H1 (cell line): ENCODE results near the gene NFIA. TPM values are rescaled to one million over a fixed set of nuclear protein-coding genes. Genes with fewer than 3 reads are reported as not detected.

Source experiments
- BCL11A ChIP-seq, 2 experiments: IDR thresholded peaks; one replicate each; pipeline ENCODE4 v1.6.1; 2011; ENCODE audit warnings: low read depth in 2 of 2, low read length in 2 of 2, mild to moderate bottlenecking in 2 of 2
- CBX5 ChIP-seq: fragments of 300-800, 300-1000 bp; sonication (generic); IDR thresholded peaks from 2 replicates; pipeline ENCODE4 v1.7.1; 2016; ENCODE audit warnings: antibody characterized with exemption, low read length, low read depth
- EP300 ChIP-seq, 2 experiments: IDR thresholded peaks; 1 replicate in 1 of 2; 2 replicates in 1 of 2; pipeline ENCODE4 v1.6.1; 2011 to 2012; ENCODE audit warnings: low read depth in 2 of 2, low read length in 2 of 2, mild to moderate bottlenecking in 2 of 2, borderline replicate concordance in 1 of 2, inconsistent platforms in 1 of 2, moderate library complexity in 1 of 2
- GABPA ChIP-seq: IDR thresholded peaks from 2 replicates; pipeline ENCODE4 v1.6.1; 2011; ENCODE audit warnings: mild to moderate bottlenecking, low read length, moderate library complexity, borderline replicate concordance; ENCODE audit not compliant: insufficient read depth
- GTF2F1 ChIP-seq: IDR thresholded peaks from 2 replicates; pipeline ENCODE4 v1.6.1; 2012; ENCODE audit warnings: low read depth, low read length, improper control_type of control experiment, borderline replicate concordance
- HDAC2 ChIP-seq, 2 experiments: fragments of 300-600 bp in 1 of 2; sonication (generic) in 1 of 2; IDR thresholded peaks; 2 replicates each; pipeline ENCODE4 v1.6.1; 2011 to 2012; ENCODE audit warnings: low read depth in 2 of 2, low read length in 2 of 2, mild to moderate bottlenecking in 2 of 2, moderate library complexity in 2 of 2, borderline replicate concordance in 1 of 2, inconsistent platforms in 1 of 2
- RBBP5 ChIP-seq: IDR thresholded peaks from 2 replicates; pipeline ENCODE4 v1.7.1; 2012; ENCODE audit warnings: low read depth, mild to moderate bottlenecking, inconsistent platforms, low read length, moderate library complexity, borderline replicate concordance
- TCF12 ChIP-seq: IDR thresholded peaks from 2 replicates; pipeline ENCODE4 v1.6.1; 2011; ENCODE audit warnings: low read depth, mild to moderate bottlenecking, low read length
- ZNF274 ChIP-seq: IDR thresholded peaks from 2 replicates; pipeline ENCODE4 v1.7.0; 2012; ENCODE audit warnings: low read length, borderline replicate concordance; ENCODE audit errors: extremely low read depth
- polyA plus RNA-seq, 7 experiments: library from polyadenylated mRNA; depleted of rRNA in 3 of 7; stranded (reverse) in 5 of 7; unstranded in 2 of 7; fragments of >200 nt in 5 of 7; fragments of 200-250 nt in 2 of 7; gene quantifications; 1 replicate in 5 of 7; 2 replicates in 1 of 7; 4 replicates in 1 of 7; pipeline versions ENCODE4 v1.2.1 to v1.2.3, GENCODE V29; 2011 to 2013; ENCODE audit warnings: missing spikeins in 2 of 7, mixed read lengths in 2 of 7
- total RNA-seq: library from RNA; stranded (reverse); fragmentation: NEBNext Ultra II Directional; extraction: Animal tissue kit (Norgen Biotek cat#: 25700); gene quantifications from 2 replicates; pipeline ENCODE4 v1.2.1, GENCODE V29; 2021

Gene NFIA
- total and polyA plus RNA-seq, 2 of the 8 experiments (the other 6 are each of a cell fraction or from before 2014, with no cell fraction given), result 1.8 to 2.3 TPM

- TF ChIP-seq GTF2F1 (no peak), EP300 (IDR thresholded peaks at IDR 0.05; ENCODE audit: borderline replicate concordance in 1 of 2, low read depth in 2 of 2, low read length in 2 of 2) (no peak), RBBP5 (no peak), HDAC2 (IDR thresholded peaks at IDR 0.05; ENCODE audit: borderline replicate concordance in 1 of 2, low read depth in 2 of 2, low read length in 2 of 2) (no peak), GABPA (no peak), BCL11A (IDR thresholded peaks at IDR 0.05; ENCODE audit: low read depth in 2 of 2, low read length in 2 of 2) (no peak), CBX5 (no peak), TCF12 (no peak), ZNF274 (no peak)
Observed at GRCh38 chr1:61156576-61157467, 74.5 kb downstream of the NFIA start (continued).
